SH-SY5Y (cell line): ENCODE data around the gene DOCK4.

Experiments
- GATA2 ChIP-seq: IDR thresholded peaks from 2 replicates; pipeline ENCODE4 v1.6.1; 2011; ENCODE audit warnings: mild to moderate bottlenecking, low read depth, low read length
- GATA3 ChIP-seq: IDR thresholded peaks from 2 replicates; pipeline ENCODE4 v1.6.1; 2011; ENCODE audit warnings: low read depth, mild to moderate bottlenecking, low read length, moderate library complexity

DOCK4 gene

GRCh38 chr7:111760043-111760442 is 446.2 kb downstream of the DOCK4 start:
- TF ChIP-seq GATA3: no peak
- no peak for TF ChIP-seq GATA2

GRCh38 chr7:111758332-111758731 is 447.9 kb downstream of the DOCK4 start:
- TF ChIP-seq GATA2 (no peak), GATA3 (no peak)

- no peak for TF ChIP-seq GATA2
- no peak for TF ChIP-seq GATA3
These were observed 449.5 kb downstream of the DOCK4 start for GRCh38 chr7:111756687-111757178.

GRCh38 chr7:111755383-111755782 is 450.8 kb downstream of the DOCK4 start:
- TF ChIP-seq GATA2: no peak
- no peak for TF ChIP-seq GATA3

GRCh38 chr7:111753968-111754367 is 452.2 kb downstream of the DOCK4 start:
- TF ChIP-seq GATA2 (no peak), GATA3 (no peak)

- no peak for TF ChIP-seq GATA3
- no peak for TF ChIP-seq GATA2
These were observed 454.1 kb downstream of the DOCK4 start for GRCh38 chr7:111752022-111752582.

GRCh38 chr7:111750878-111751277 is 455.3 kb downstream of the DOCK4 start:
- TF ChIP-seq GATA2 (no peak), GATA3 (no peak)

- TF ChIP-seq GATA2: no peak
- TF ChIP-seq GATA3: no peak
These were observed 456.0 kb downstream of the DOCK4 start for GRCh38 chr7:111750228-111750627.

- no peak for TF ChIP-seq GATA2
- no peak for TF ChIP-seq GATA3
These were observed 456.6 kb downstream of the DOCK4 start for GRCh38 chr7:111749625-111750024.

GRCh38 chr7:111747718-111748117 is 458.5 kb downstream of the DOCK4 start:
- TF ChIP-seq GATA2 (no peak), GATA3 (no peak)

GRCh38 chr7:111746950-111747349 is 459.2 kb downstream of the DOCK4 start:
- TF ChIP-seq GATA3: no peak
- TF ChIP-seq GATA2: no peak

- TF ChIP-seq GATA2: no peak
- no peak for TF ChIP-seq GATA3
These were observed 461.6 kb downstream of the DOCK4 start for GRCh38 chr7:111744501-111745155.

- TF ChIP-seq GATA3 (no peak), GATA2 (no peak)
These were observed 462.9 kb downstream of the DOCK4 start for GRCh38 chr7:111743244-111743847.

GRCh38 chr7:111741811-111742240 is 464.4 kb downstream of the DOCK4 start:
- no peak for TF ChIP-seq GATA3
- no peak for TF ChIP-seq GATA2

- TF ChIP-seq GATA3: no peak
- TF ChIP-seq GATA2: no peak
These were observed 465.3 kb downstream of the DOCK4 start for GRCh38 chr7:111740942-111741341.

GRCh38 chr7:111736552-111736874 is 469.7 kb downstream of the DOCK4 start:
- TF ChIP-seq GATA2: no peak
- no peak for TF ChIP-seq GATA3
